ENCODE data around the gene SLC2A4RG.

DNA sequence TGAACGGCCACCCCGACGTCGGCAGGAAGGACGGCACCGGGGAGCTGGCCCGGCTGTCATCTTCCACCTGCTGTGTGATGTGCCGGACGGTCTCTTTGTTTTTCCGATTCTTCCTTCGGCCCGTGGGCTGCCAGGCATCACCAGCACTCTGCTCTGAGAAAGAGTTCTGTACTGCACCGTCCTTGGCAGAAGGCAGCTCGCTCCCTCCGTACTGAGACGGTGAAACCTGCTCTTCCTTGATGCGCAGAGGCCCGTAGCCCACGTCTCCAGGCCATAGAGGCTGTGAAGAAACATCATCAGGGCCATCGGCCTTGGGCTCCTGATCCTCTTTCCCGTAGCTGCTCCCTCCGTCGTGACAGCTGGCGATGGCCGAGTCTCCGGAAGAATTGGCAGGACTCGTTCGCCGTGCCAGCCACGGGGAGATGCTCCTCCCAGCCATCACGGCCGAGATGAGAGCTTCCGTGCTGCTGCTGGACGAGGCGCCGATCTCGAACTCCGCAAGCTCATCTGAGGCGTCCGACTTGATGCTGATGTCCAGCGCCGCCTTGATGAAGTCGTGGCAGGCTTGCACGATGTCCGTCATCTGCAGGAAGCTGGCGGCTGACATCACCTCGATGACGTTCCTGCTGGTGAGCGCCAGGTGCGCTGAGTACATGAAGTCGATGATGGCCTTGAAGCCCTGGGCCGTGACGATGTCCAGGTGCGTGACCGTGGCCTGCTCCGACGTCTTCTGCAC lies 50.4 kb downstream of the SLC2A4RG start:
- TF ChIP-seq, protein P1, sequence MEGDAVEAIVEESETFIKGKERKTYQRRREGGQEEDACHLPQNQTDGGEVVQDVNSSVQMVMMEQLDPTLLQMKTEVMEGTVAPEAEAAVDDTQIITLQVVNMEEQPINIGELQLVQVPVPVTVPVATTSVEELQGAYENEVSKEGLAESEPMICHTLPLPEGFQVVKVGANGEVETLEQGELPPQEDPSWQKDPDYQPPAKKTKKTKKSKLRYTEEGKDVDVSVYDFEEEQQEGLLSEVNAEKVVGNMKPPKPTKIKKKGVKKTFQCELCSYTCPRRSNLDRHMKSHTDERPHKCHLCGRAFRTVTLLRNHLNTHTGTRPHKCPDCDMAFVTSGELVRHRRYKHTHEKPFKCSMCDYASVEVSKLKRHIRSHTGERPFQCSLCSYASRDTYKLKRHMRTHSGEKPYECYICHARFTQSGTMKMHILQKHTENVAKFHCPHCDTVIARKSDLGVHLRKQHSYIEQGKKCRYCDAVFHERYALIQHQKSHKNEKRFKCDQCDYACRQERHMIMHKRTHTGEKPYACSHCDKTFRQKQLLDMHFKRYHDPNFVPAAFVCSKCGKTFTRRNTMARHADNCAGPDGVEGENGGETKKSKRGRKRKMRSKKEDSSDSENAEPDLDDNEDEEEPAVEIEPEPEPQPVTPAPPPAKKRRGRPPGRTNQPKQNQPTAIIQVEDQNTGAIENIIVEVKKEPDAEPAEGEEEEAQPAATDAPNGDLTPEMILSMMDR (conservative IDR thresholded peaks at IDR 0.05; ENCODE audit: low read depth, low read length), result no peak
- TF ChIP-seq POLR2A (IDR thresholded peaks at IDR 0.05; ENCODE audit: low read depth, low read length), result no peak
- TF ChIP-seq, protein P2, sequence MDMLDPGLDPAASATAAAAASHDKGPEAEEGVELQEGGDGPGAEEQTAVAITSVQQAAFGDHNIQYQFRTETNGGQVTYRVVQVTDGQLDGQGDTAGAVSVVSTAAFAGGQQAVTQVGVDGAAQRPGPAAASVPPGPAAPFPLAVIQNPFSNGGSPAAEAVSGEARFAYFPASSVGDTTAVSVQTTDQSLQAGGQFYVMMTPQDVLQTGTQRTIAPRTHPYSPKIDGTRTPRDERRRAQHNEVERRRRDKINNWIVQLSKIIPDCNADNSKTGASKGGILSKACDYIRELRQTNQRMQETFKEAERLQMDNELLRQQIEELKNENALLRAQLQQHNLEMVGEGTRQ (IDR thresholded peaks at IDR 0.05; ENCODE audit: low read depth, low read length), result no peak
- no peak for TF ChIP-seq MAZ (IDR thresholded peaks at IDR 0.05; ENCODE audit: borderline replicate concordance, low read depth, low read length)
- no peak for TF ChIP-seq SMC3 (IDR thresholded peaks at IDR 0.05; ENCODE audit: low read depth, low read length)
- no peak for TF ChIP-seq RCOR1 (IDR thresholded peaks at IDR 0.05; ENCODE audit: insufficient replicate concordance, low read length)
- TF ChIP-seq MXI1 (IDR thresholded peaks at IDR 0.05; ENCODE audit: borderline replicate concordance, low read depth, low read length), result no peak

Measured in IMR-90 (cell line).